Subcutaneous adipose tissue (tissue), 4 donors: Measurements from ENCODE around the gene PRDM10. TPM values are rescaled to one million over a fixed set of nuclear protein-coding genes. Genes with fewer than 3 reads are reported as not detected.

Experiments used
- CTCF ChIP-seq: fragments of 450-650 bp; IDR thresholded peaks from one replicate; pipeline ENCODE4 v1.5.1; 2016; ENCODE audit warnings: low read depth, mild to moderate bottlenecking, control low read depth, antibody characterized with exemption, moderate library complexity
- total RNA-seq, 4 donors: library from RNA; depleted of rRNA; stranded (reverse); fragments of >200 nt; gene quantifications; one replicate each; pipeline ENCODE4 v1.1.0, GENCODE V29; 2016

The PRDM10 gene
- total RNA-seq, 4 donors from 2014 or later: 4.6 to 9.5 (median 6.9) TPM

- TF ChIP-seq CTCF: no peak
Observed at GRCh38 chr11:129965248-129965647, 37.4 kb downstream of the PRDM10 start.

GRCh38 chr11:129960216-129961214 lies 42.1 kb downstream of the PRDM10 start:
- no peak for TF ChIP-seq CTCF

- no peak for TF ChIP-seq CTCF
Observed at GRCh38 chr11:129959687-129960086, 42.9 kb downstream of the PRDM10 start.

- no peak for TF ChIP-seq CTCF
Observed at GRCh38 chr11:129955282-129955681, 47.4 kb downstream of the PRDM10 start.

- TF ChIP-seq CTCF: no peak
Observed at GRCh38 chr11:129951866-129952262, 50.8 kb downstream of the PRDM10 start.

- TF ChIP-seq CTCF: no peak
Observed at GRCh38 chr11:129951201-129951865, 51.3 kb downstream of the PRDM10 start.
